VCaP (cell line): ENCODE data around the gene MGP.

Experiments used
- H3K27ac ChIP-seq: fragments of 450-650 bp; 2 replicates; pipeline ENCODE4 v1.5.1; 2017
- CTCF ChIP-seq: fragments of 450-650 bp; conservative IDR thresholded peaks from 2 replicates; pipeline ENCODE4 v1.5.1; 2017; ENCODE audit warnings: mild to moderate bottlenecking, moderate library complexity

MGP gene

GRCh38 chr12:14840616-14841015 lies 45.0 kb downstream of the MGP start:
- TF ChIP-seq CTCF: no peak
- H3K27ac ChIP-seq: peak overlapping the region; percentile 93

GRCh38 chr12:14839262-14839661 lies 46.4 kb downstream of the MGP start:
- no peak for TF ChIP-seq CTCF
- no peak overlapping the region for H3K27ac ChIP-seq

- TF ChIP-seq CTCF: no peak
- H3K27ac ChIP-seq: no peak overlapping the region
These were observed 49.1 kb downstream of the MGP start for GRCh38 chr12:14836336-14837210.

GRCh38 chr12:14834509-14834908 lies 51.1 kb downstream of the MGP start:
- H3K27ac ChIP-seq: no peak overlapping the region
- TF ChIP-seq CTCF: no peak

GRCh38 chr12:14833952-14834351 lies 51.7 kb downstream of the MGP start:
- no peak for TF ChIP-seq CTCF
- no peak overlapping the region for H3K27ac ChIP-seq

DNA sequence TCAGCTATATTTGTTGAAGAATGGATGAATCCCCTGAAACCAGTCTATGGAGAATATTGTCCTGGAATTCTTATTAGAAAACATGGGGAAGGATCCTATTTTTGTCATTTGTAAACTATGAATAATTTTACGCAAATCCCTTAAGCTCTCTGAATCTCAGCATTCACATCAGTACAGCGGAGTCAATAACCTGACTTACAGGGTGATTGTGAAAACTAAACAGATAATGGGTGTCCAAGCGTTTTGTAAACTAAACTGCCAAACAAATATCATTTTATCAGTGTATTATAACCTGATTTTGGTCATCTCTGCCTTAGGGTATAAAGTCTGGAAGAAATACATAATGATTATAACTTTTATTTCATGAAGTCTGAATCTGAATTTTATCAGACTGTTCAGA lies 52.3 kb downstream of the MGP start:
- H3K27ac ChIP-seq: no peak overlapping the region
- TF ChIP-seq CTCF: no peak
